DND-41 (cell line): ENCODE results near the gene PEX12.

ENCODE experiments used
- CTCF ChIP-seq: IDR thresholded peaks from 2 replicates; pipeline ENCODE4 v1.5.1; 2012; ENCODE audit warnings: borderline replicate concordance, low read length, moderate library complexity, mild to moderate bottlenecking; ENCODE audit not compliant: poor library complexity, severe bottlenecking; ENCODE audit errors: extremely low read depth
- EZH2 ChIP-seq: IDR thresholded peaks from 3 replicates; pipeline ENCODE4 v1.6.1; 2012; ENCODE audit warnings: borderline replicate concordance, low read depth, mild to moderate bottlenecking, moderate library complexity, low read length, inconsistent platforms; ENCODE audit not compliant: severe bottlenecking

- TF ChIP-seq CTCF, result no peak
- TF ChIP-seq EZH2, result no peak
Observed at GRCh38 chr17:35554668-35555067, 23.7 kb downstream of the PEX12 start.
